ENCODE measurements around the gene WRAP73. TPM values are rescaled to one million over a fixed set of nuclear protein-coding genes. Genes with fewer than 3 reads are reported as not detected.

WRAP73 gene
- total RNA-seq, 1 experiment from 2014 or later: 41.2 TPM

GRCh38 chr1:3632298-3632697 lies 17.6 kb downstream of the WRAP73 start:
- BruUV-seq (replicated peaks): no TSS peak
- H3K4me3 ChIP-seq (ENCODE audit: low read depth, low read length, poor library complexity, severe bottlenecking): no peak overlapping the region
- peaks cover 41% of the 10 kb centered on the region for H3K36me3 ChIP-seq (ENCODE audit: insufficient read depth, low read length, poor library complexity, severe bottlenecking)
- ChIA-PET POLR2A (ENCODE audit: low non-redundant PET) (no interaction called here), CTCF (no interaction called here)
- DNase-seq (ENCODE audit: low spot score): no peak
- no peak overlapping the region for H3K27ac ChIP-seq (ENCODE audit: low read depth, low read length, poor library complexity, severe bottlenecking)
- no peaks in the 10 kb centered on the region for H3K9me3 ChIP-seq (ENCODE audit: low read depth, low read length, poor library complexity, severe bottlenecking)
- intact Hi-C loops (cut with micrococcal nuclease; ENCODE audit: unreplicated experiment): no loop called here
- TF ChIP-seq CTCF (conservative IDR thresholded peaks at IDR 0.05; ENCODE audit: low read depth, low read length): no peak
- no peaks in the 10 kb centered on the region for H3K27me3 ChIP-seq (replicated peaks; ENCODE audit: insufficient read depth, low read depth, low read length, poor library complexity)
- H3K4me1 ChIP-seq (ENCODE audit: insufficient read depth, low read length, poor library complexity, severe bottlenecking): no peaks in the 10 kb centered on the region

GRCh38 chr1:3631320-3632260 lies 18.3 kb downstream of the WRAP73 start:
- Histone ChIP-seq H3K36me3 (ENCODE audit: insufficient read depth, low read length, poor library complexity, severe bottlenecking) (peaks cover 34% of the 10 kb centered on the region), H3K27ac (ENCODE audit: low read depth, low read length, poor library complexity, severe bottlenecking) (no peak overlapping the region), H3K4me1 (ENCODE audit: insufficient read depth, low read length, poor library complexity, severe bottlenecking) (no peaks in the 10 kb centered on the region), H3K4me3 (ENCODE audit: low read depth, low read length, poor library complexity, severe bottlenecking) (no peak overlapping the region), H3K9me3 (ENCODE audit: low read depth, low read length, poor library complexity, severe bottlenecking) (no peaks in the 10 kb centered on the region), H3K27me3 (replicated peaks; ENCODE audit: insufficient read depth, low read depth, low read length, poor library complexity) (no peaks in the 10 kb centered on the region)
- POLR2A ChIA-PET (ENCODE audit: low non-redundant PET): no interaction called here
- TF ChIP-seq EZH2 (IDR thresholded peaks at IDR 0.05; ENCODE audit: borderline replicate concordance, low read depth, low read length, poor library complexity, severe bottlenecking) (no peak), CTCF (conservative IDR thresholded peaks at IDR 0.05; ENCODE audit: low read depth, low read length) (no peak)
- CTCF ChIA-PET: interaction anchor here (1.9 kb wide), 1 partner anchor 12 kb away, joined by 7 read pairs; no protein-coding TSS in a partner anchor
- intact Hi-C loops (cut with micrococcal nuclease; ENCODE audit: unreplicated experiment): no loop called here
- no peak for DNase-seq (ENCODE audit: low spot score)
- no TSS peak for BruUV-seq (replicated peaks)

GRCh38 chr1:3630914-3631313 lies 19.0 kb downstream of the WRAP73 start:
- TF ChIP-seq EZH2 (IDR thresholded peaks at IDR 0.05; ENCODE audit: borderline replicate concordance, low read depth, low read length, poor library complexity, severe bottlenecking): no peak
- TF ChIP-seq CTCF (conservative IDR thresholded peaks at IDR 0.05; ENCODE audit: low read depth, low read length): no peak
- ChIA-PET POLR2A (ENCODE audit: low non-redundant PET) (no interaction called here), CTCF (interaction anchor here (1.9 kb wide), 1 partner anchor 12 kb away, joined by 7 read pairs; no protein-coding TSS in a partner anchor)
- no peaks in the 10 kb centered on the region for H3K9me3 ChIP-seq (ENCODE audit: low read depth, low read length, poor library complexity, severe bottlenecking)
- H3K27ac ChIP-seq (ENCODE audit: low read depth, low read length, poor library complexity, severe bottlenecking): no peak overlapping the region
- no TSS peak for BruUV-seq (replicated peaks)
- intact Hi-C loops (cut with micrococcal nuclease; ENCODE audit: unreplicated experiment): no loop called here
- H3K4me3 ChIP-seq (ENCODE audit: low read depth, low read length, poor library complexity, severe bottlenecking): no peak overlapping the region
- H3K27me3 ChIP-seq (replicated peaks; ENCODE audit: insufficient read depth, low read depth, low read length, poor library complexity): no peaks in the 10 kb centered on the region
- no peaks in the 10 kb centered on the region for H3K4me1 ChIP-seq (ENCODE audit: insufficient read depth, low read length, poor library complexity, severe bottlenecking)
- peaks cover 30% of the 10 kb centered on the region for H3K36me3 ChIP-seq (ENCODE audit: insufficient read depth, low read length, poor library complexity, severe bottlenecking)
- no peak for DNase-seq (ENCODE audit: low spot score)
